Chondrocyte (in vitro differentiated cells): ENCODE data around the gene ASCC1. TPM values are rescaled to one million over a fixed set of nuclear protein-coding genes. Genes with fewer than 3 reads are reported as not detected.

ENCODE experiments used
- DNase-seq: peaks from one replicate; pipeline ENCODE4 v3.0.0; 2021; ENCODE audit warnings: mixed read lengths, low spot score
- H3K27ac Mint-ChIP-seq: one replicate; pipeline ENCODE4 v1.8.0; 2021; ENCODE audit warnings: mild to moderate bottlenecking, moderate library complexity, mixed read lengths; ENCODE audit not compliant: unreplicated experiment
- H3K27me3 Mint-ChIP-seq: 2 replicates; pipeline ENCODE4 v1.8.0; 2021; ENCODE audit warnings: low read depth, mixed read lengths
- H3K36me3 Mint-ChIP-seq: 2 replicates; pipeline ENCODE4 v1.8.0; 2021; ENCODE audit warnings: low read depth, mixed read lengths
- H3K4me1 Mint-ChIP-seq: 2 replicates; pipeline ENCODE4 v1.8.0; 2021; ENCODE audit warnings: low read depth, mild to moderate bottlenecking, mixed read lengths
- H3K4me3 Mint-ChIP-seq: one replicate; pipeline ENCODE4 v1.8.0; 2021; ENCODE audit warnings: mild to moderate bottlenecking, moderate library complexity, mixed read lengths; ENCODE audit not compliant: unreplicated experiment
- H3K9me3 Mint-ChIP-seq: 2 replicates; pipeline ENCODE4 v1.8.0; 2021; ENCODE audit warnings: low read depth, mixed read lengths
- total RNA-seq: library from RNA; stranded (reverse); gene quantifications from 3 replicates; pipeline ENCODE4 v1.2.1, GENCODE V29; 2021
- TF ChIP-seq, protein P1 (sequence below): fragments of 200-600 bp; sonication (generic); IDR thresholded peaks from 2 replicates; pipeline ENCODE4 v1.5.0; 2021; ENCODE audit warnings: antibody characterized with exemption, mild to moderate bottlenecking, moderate library complexity

Gene ASCC1
- total RNA-seq, 1 donor from 2014 or later: 36.8 TPM

- Mint-ChIP-seq H3K27ac (no peak overlapping the region), H3K4me3 (no peak overlapping the region), H3K36me3 (peaks cover under 1% of the 10 kb centered on the region), H3K27me3 (no peaks in the 10 kb centered on the region), H3K4me1 (peaks cover 18% of the 10 kb centered on the region), H3K9me3 (peaks cover 3% of the 10 kb centered on the region)
- TF ChIP-seq, protein P1, sequence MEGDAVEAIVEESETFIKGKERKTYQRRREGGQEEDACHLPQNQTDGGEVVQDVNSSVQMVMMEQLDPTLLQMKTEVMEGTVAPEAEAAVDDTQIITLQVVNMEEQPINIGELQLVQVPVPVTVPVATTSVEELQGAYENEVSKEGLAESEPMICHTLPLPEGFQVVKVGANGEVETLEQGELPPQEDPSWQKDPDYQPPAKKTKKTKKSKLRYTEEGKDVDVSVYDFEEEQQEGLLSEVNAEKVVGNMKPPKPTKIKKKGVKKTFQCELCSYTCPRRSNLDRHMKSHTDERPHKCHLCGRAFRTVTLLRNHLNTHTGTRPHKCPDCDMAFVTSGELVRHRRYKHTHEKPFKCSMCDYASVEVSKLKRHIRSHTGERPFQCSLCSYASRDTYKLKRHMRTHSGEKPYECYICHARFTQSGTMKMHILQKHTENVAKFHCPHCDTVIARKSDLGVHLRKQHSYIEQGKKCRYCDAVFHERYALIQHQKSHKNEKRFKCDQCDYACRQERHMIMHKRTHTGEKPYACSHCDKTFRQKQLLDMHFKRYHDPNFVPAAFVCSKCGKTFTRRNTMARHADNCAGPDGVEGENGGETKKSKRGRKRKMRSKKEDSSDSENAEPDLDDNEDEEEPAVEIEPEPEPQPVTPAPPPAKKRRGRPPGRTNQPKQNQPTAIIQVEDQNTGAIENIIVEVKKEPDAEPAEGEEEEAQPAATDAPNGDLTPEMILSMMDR: no peak
- no peak for DNase-seq
These were observed 149.5 kb downstream of the ASCC1 start for GRCh38 chr10:72066318-72067284.

DNA sequence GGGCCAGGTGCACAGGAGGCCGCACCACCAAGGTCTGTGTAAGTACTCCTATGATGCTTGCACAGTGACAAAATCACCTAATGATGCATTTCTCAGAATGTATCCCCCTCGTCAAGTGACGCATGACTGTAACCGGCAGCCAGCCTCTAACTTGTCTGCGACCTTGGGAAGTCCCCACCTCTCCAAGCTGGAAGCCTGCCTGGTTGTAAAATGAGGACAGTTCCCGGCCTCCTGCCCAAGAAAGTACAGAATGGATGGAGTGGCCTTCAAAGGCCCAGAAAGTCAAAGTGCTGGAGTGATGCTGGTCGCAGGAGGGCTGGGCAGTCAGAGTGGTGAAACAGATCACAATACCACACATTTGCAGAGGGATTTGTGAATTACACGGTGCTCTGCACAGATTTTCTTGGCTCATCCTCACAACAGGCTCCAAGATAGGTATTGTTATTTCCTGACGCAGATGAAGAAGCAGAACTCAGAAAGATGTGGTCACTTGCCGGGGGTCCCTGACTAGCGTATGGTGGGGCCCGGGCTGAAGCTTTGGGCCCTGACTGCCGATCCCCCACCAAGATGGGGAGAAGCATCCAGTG is 150.5 kb downstream of the ASCC1 start:
- Mint-ChIP-seq H3K9me3 (no peaks in the 10 kb centered on the region), H3K36me3 (no peaks in the 10 kb centered on the region), H3K4me3 (no peak overlapping the region), H3K4me1 (peaks cover 18% of the 10 kb centered on the region), H3K27ac (no peak overlapping the region), H3K27me3 (peaks cover under 1% of the 10 kb centered on the region)
- TF ChIP-seq, protein P1: no peak
- no peak for DNase-seq

DNA sequence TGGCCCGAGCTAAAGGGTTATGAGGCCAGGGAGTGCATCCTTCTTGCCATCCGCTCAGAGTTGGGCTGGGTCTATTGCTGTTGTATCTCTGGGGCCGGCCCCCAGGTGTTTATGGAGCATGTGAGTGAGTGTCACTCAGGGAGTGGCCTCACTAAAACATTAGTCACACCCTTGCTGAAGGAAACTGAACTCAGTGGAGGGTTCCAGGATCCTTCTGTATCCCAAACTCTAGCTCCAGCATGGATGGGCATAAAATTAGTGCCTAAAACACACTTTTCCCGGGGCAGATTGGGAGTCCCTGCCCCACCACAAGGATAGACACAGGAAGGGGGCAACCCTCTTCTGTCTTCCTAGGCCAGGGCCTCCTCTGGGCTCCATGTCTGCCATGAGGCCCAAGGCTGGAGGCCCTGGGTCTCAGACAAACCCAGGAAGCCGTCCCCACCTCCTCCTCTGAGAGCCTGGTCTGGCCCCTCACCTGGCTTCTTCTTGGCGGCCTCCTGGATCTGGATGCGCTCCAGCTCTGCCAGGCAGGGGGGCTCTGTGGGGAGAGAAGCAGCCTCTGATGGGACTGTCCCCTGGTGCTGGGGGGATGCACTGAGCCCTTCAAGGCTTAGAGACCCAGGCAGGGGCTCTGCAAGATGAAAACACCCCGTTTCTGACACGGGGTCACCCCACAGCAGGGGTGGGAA is 152.2 kb downstream of the ASCC1 start:
- H3K27me3 Mint-ChIP-seq: peaks cover 5% of the 10 kb centered on the region
- no peak overlapping the region for H3K4me3 Mint-ChIP-seq
- no peaks in the 10 kb centered on the region for H3K9me3 Mint-ChIP-seq
- no peak for DNase-seq
- H3K27ac Mint-ChIP-seq: no peak overlapping the region
- TF ChIP-seq, protein P1: no peak
- H3K4me1 Mint-ChIP-seq: peaks cover 18% of the 10 kb centered on the region
- no peaks in the 10 kb centered on the region for H3K36me3 Mint-ChIP-seq

DNA sequence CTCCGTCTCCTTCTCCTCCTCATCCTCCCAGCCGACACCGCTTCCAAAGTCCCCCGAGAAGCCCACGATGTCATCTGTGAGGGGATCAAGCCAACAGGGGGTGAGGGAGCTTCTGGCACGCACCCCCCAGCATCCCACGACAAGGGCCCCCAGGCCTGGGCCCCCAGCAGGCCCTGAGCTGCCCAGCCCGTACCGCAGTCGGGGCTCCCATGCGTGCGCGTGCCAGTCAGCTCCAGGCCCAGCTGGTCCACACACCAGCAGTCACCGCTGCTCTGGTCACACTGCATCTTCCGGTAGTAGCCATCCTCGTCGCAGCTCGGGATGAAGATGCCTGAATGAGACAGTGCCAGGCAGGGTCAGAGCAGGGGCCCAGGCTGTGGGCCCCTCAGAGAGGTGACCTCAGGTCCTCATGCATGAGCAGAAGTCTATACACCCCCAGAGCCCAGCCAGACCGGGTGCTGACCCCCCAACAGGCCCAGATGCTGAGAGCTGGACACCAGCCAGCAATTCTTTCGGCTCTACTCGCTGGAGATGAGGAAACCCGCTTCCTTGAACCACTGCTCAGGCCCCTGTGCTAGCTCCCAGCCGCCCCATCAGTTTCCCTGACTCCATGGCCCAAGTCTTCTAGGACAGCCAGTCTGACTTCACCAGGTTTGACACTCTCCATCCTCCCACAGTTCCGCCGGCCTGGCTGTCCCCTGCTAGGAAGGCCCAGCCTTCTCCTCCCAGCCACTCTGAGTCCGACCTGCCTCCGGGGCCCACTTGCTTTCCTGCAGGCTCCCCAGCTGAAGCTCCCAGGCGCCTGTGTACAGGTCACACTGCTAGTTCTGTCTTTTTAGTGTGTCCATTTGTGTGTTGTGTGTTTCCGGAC is 153.0 kb downstream of the ASCC1 start:
- H3K36me3 Mint-ChIP-seq: no peaks in the 10 kb centered on the region
- DNase-seq: no peak
- peaks cover 16% of the 10 kb centered on the region for H3K4me1 Mint-ChIP-seq
- no peak overlapping the region for H3K4me3 Mint-ChIP-seq
- peaks cover 5% of the 10 kb centered on the region for H3K27me3 Mint-ChIP-seq
- H3K27ac Mint-ChIP-seq: no peak overlapping the region
- TF ChIP-seq, protein P1: no peak
- no peaks in the 10 kb centered on the region for H3K9me3 Mint-ChIP-seq
